Stimulated activated naive CD4-positive, alpha-beta T cell (primary cell): ENCODE measurements around the gene PIEZO2.
"Not testable (repeated sequence)": the region's sequence is repeated elsewhere in the genome, so short reads cannot be mapped to it uniquely, and the experiment has no call there.

ENCODE experiments used
- DNase-seq, 6 experiments: peaks; one replicate each; lab custom pipeline; 2025; lab: John Stamatoyannopoulos, UW

Gene PIEZO2

DNA sequence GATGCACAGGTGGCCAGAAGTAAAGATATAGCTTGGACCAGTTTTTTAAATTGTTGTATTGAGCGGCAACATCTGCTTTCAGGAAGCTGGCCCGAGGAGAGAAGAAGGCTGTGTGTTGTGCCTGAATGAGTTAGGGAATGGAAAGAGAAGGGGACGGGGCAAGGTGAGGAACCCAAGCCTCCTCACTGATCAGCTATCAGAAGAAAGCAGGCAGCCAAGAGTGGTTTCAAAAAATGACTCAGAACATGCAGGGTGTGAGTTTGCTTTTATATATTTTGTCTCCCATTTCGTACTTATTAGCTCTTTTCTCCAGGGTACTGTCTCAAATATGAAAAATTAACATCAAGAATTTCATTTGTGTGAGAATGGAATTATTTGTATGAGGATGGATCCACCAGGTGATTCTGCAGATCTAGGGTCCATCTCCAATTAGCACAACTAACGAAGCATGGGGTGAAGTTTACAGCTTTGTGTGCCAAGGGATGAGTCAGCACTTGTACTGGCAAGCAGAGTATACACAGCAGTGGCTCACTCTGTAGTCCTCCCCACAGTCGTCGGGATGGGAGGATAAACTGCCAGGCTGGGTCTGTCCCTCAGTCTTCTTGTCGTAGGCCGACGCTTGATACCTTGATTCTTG, 175.7 kb downstream of the PIEZO2 start:
- DNase-seq: no peak

DNA sequence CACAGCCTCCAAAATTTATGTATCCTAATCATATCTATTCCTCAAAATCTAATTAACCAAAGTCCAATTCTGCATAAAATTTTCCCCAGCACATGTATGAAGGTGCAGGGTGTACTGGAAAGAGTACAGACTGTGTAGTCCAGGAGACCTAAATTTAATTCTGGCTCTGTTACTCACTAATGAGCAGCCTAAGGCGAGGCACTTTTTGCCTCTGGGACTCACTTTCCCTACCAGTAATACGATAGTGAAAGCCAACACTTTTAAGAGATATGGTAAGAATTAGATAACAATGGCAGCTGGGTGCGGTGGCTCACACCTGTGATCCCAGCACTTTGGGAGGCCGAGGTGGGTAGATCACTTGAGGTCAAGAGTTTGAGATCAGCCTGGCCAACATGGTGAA, 177.7 kb downstream of the PIEZO2 start:
- DNase-seq: no peak

DNA sequence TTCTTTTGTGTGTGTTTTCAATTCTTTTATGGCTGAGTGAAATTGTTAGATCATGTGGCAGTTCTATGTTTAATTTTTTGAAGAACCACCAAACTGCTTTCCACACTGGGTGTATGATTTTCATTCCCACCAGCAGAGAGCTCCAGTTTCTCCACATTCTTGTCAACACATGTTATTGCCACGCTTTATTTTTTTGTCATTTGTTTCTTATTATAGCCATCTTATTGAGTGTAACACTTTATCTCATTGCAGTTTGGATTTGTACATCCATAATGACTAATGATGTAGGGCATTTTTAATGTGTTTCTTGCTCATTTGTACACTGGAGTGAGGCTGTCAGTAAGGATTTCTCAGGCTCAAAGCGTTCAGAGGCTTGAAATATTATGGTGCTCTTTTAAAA, 184.2 kb downstream of the PIEZO2 start:
- DNase-seq: no peak

DNA sequence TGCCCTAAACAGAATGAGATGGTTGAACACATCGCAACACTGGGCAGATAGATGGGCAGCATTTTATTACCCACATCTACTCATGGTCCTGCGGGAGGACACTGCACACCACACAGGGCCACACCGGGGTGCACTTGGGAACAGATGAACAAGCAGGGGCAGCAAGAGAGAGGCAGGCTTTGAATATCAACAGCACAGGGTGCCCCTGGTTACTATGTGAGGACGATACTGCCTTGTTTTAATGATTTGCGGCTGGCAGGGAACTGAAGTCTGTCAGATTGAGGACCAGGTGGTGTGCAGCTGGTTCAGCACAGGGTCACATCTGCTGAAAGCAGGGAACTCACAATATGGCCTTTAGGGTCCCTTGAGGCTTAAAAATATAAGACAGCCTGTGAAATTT, 195.7 kb downstream of the PIEZO2 start:
- DNase-seq: no peak

DNA sequence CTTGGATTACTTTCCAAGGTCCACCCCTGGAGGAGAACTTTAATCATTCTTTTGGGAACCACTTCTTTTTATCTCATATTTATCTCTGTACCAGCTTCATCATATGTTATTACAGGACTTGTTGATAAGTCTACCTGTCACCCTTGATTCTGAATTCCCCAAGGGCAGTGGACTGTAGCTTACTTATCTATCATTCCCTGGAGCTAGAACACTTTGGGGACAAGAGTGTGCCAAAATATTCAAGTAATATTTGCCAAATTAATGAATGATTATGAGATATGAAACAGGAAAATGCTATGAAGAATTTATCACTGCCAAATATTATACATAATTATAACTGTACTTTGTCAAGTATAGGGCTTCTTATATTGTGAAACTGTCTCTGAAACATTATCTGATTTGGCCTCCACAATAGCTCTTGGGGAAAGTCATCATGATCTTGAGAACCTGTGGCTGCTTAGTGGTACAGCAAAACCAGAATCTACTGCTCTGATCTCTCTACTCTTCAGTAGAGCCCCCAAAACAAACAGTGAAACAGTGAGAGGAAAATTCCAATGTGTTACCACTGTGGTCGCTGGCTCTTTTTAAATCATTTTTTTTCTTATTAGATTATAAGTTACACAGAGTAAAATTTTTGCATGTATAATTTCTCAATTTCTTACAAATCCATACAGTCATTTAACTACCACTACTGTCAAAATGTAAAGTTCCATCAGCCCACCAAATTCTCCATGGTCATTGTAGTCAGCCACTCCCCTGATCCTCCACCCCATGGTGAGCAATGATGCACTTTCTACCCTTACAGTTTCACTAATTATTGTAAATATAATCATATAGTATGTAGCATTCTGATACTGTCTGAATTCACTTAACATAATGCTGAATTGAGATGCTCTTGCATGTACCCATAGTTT, 197.5 kb downstream of the PIEZO2 start:
- DNase-seq: no peak

DNA sequence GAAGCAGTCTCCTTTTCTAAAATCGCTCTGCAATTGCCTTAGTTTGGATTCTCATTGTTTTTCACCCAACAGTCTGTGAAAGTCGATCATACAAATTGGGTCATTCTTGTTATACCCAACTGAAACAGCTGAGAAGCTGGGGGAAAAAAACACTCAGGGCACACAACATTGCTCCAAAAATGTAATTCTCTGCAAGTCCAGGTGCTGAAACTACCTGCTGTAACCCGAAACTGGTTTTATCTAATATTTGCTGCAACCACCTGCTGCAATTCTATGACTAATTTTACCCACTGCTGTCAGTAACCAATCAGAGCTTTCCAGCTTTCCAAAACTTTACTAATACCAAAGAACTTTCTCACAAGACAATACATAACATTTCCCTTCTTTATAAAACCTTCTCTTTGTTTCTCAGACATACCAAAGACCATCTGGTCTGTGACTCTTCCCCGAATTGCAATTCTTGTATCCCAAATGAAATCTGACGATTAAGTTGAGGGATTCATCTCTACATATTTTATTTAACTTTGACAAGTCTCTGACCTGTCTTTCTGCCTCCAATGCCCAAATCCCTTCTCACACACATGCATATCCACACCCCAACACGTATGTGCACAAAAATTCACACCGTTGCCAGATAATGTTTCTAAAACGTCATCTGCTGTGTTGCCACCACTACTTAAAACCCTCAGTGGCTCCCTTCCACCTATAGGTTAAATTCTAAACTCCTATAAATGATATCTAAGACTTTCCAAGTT, 198.3 kb downstream of the PIEZO2 start:
- no peak for DNase-seq

DNA sequence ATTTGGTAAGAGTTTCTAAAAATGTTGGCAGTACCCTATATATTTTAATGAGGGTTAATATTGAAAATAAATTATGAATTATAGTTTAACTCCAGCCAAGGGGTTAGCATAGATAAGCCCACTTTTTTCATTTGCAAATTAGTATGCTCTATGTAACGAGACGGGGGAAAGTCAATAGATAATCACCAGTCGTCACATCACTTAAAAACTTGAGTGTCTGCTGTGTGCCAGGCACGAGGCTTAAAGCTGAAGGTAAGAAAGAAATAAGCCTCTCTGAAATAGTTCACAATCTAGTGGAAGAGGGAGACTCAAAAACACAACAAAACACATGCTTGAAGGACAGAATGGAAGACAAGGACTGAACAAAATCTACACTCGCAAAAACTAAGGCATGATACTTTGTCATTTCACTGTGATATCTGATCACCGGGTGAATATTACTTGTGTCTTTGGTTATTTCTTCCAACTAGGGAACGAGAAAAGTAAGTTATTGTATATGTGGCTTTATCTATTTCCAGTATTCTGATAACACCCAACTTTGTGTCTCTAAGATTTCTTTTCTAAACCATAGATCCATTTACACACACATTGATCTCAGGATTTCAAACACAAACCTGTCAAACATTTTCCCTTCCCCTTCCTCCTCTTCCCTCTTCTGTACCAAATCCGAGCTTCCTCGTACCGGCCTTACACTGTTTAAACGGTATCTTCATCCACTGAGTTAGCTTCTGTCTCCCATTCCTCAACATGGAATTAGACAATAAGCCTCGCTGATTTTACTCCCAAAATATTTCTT, 199.1 kb downstream of the PIEZO2 start:
- no peak for DNase-seq

DNA sequence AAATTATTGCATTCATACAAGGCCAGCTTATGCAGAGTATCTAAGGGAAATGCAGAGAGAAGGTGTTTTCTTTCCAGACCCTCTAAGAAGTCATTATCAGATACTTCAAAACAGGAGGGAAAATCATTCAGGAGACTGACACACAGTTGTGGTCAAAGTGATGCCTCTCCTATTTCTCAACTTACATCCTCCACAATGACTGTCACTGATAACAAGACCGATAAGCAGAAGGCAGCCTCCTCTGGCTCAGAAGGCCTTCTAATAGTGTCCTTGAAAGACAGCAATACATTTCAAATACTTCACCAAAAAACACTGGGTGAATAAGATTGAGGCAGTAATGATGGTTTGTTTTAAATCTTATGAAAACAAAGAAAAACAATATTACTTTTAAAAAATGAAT, 199.7 kb downstream of the PIEZO2 start:
- no peak for DNase-seq

DNA sequence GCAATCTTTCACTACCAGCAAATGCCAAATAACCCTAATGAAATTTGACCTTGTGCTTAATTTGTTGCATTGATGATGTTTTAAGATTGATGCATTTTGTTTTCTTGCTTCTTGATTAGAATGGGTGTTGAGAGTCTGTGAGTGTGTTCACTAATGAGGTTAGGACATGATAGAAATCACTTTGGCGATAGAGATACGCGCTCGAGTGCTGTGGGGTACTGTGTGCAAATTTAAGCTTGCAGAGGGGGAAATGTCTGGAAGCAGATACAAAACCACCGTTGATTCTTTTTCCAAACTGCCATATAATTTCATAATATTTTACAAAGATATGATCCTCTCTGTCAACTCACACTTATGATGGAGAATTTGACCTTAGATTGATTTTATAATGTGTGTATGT, 200.9 kb downstream of the PIEZO2 start:
- no peak for DNase-seq

DNA sequence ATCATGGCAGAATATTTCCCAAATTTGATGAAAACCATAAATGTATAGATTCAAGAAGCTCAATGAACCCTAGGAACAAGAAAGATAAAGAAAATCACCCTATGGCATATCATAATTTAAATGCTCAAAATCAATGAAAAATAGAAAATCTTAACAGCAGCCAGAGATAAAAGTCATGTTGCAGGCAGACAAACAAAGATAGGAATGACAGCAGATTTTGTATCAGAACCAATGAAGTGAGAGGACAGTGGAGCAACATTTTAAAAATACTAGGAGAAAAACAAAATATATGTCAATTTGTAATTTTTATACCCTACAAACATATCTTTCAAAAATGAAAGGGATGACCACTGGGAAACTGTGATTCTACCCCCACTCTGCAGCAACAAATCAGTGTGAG, 203.3 kb downstream of the PIEZO2 start:
- DNase-seq: no peak

DNA sequence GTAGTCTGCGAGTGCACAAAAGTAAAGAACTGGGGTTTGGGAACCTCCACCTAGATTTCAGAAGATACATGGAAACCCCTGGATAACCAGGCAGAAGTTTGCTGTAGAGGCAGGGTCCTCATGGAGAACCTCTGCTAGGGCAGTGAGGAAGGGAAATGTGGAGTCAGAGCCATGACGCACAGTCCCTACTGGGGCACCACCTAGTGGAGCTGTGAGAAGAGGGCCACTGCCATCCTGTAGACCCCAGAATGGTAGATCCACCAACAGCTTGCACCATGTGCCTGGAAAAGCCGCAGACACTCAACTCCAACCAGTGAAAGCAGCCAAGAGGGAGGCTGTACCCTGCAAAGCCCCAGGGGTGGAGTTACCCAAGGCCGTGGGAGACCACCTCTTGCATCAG, 206.4 kb downstream of the PIEZO2 start:
- no peak for DNase-seq

DNA sequence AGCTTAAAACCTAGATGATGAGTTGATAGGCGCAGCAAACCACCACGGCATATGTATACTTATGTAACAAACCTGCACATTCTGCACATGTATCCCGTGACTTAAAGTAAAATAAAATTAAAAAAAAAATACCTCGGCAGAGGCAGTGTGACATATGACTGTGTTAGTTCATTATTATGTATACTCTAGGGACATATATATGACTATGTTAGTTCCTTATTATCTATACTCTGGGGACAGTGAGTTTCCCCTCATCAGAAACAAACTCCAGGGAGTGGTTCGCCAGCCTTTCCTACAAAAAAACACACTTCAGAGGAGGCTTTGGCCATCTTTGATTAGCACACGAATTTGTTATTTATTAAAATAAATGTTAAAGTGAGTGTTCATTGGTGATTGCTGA, 209.5 kb downstream of the PIEZO2 start:
- no peak for DNase-seq

DNA sequence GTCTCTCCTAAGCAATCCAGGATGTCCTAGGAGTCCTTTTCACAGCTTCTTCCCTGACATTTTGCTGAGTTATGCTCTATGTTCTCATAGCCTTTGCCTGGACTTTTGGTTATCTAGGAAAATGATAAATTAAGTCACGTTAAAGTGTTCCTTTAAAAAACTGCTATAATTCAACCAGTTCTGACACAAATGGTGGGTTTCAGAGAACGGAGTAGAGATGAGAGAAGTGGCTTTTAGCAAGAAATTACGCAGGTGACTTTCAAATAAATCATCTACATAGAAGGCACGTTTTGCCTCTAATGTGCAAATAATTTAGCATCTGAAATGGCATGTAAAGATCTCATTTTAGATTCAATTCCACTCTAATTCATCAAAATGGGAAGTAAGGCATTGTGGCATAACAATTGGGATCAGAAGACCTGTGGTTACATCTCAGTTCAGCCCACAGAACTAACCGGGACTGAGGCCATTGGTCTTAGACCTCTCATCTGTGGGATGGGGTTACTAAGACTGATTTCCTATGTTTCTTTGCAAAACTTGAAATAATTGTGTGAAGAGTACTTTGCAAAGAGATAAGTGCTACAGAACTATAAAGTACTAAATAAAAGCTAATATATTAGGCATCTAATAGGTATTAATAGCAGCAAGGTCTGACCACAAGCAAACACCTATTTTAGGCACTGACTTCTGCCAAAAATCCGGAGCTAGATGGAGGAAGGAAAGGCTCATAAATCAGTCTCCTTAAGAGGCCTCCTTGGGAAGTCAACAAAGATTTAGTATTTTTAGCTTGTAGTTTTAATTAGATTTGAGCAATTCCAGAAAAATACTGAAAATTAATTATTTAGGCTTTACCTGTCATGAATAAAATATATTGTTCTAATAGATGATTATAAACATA, 211.4 kb downstream of the PIEZO2 start:
- no peak for DNase-seq

DNA sequence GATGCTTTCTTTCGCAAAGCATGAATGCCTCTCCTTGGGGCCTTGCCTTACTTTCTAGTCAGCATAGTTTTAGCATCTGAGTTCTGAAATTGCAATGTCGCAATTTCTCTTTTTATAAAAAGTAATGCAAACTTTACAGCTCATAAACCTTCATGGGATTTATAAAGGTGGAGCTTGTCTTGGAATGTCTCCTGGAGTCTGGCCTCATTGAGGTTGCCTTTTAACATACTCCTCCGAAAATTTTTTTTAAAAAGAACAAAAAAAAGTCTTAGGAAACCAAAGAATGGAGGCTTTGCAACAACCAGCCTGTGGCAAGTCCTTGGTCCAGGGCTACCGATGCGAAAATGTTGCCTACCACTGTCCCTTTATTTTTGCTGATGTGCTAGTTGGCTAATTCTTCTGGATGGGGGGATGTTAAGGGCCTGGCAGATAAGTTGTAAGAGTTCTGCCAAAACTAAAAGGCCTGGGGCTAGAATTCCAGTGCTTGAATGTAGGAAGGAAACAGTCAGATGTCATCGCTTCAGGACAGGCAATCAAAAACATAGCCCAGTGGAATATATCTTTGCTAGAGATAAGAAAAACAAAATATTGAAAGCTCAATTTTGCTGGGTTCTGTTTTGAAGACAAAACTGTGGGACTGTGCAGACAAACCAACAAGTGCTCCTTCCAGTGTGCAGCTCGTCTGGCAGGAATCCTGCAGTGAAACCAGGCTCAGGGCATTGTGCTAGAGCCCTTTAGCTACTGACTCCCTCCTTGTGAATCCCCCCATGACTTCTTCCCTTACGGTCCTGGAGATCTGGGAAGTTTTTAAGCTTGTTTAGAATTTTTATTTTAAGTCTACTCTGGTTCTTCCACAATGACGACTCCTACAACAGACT, 213.0 kb downstream of the PIEZO2 start:
- no peak for DNase-seq

DNA sequence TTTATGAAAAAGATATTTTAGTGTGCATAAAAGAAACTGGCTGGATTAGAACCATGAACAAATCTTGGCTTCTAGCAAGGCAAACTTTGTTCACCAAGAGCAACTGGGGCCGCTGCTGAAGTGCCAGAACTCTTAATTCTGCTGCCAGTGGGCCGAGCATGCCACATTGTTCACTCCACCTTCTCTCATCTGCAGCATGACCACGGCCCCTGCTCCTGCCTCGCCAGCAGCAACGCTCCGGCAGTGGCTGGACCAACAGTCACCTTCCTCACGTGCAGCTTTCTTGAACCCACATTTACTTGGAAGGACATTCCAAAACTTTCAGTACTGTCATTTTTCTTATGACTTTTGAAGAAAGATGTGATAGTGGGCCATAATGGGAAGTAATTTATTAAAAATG, 213.8 kb downstream of the PIEZO2 start:
- no peak for DNase-seq

DNA sequence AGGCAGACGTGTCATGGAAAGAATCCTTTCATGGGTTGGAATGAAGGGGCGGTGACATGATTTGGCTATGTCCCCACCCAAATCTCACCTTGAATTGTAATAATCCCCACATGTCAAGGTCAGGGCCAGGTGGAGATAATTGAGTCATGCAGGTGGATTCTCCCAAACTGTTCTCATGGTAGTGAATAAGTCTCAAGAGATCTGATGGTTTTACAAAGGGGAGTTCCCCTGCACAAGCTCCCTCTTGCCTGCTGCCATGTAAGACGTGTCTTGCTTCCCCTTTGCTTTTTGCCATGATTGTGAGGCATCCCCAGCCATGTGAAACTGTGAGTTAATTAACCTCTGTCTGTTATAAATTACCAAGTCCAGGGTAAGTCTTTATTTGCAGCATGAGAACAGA, 215.7 kb downstream of the PIEZO2 start:
- DNase-seq: not testable (repeated sequence)

DNA sequence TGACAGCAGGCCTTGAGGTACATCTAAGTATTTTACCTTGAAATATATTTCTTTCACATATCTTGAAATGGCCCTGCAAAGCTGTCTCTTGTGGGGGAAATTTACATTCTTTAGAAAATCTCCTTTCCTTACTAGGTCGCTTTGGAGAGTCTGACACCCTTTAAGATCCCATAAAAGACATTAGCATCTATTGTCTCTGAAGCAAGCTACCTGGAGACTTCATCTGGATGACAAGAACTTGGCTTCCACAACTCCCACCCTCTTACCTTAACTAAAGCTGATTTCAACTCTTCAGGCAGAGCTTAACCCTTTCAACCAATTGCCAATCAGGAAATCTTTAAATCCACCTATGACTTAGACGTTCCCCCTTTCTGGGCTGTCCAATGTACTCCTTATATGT, 219.3 kb downstream of the PIEZO2 start:
- DNase-seq: no peak

DNA sequence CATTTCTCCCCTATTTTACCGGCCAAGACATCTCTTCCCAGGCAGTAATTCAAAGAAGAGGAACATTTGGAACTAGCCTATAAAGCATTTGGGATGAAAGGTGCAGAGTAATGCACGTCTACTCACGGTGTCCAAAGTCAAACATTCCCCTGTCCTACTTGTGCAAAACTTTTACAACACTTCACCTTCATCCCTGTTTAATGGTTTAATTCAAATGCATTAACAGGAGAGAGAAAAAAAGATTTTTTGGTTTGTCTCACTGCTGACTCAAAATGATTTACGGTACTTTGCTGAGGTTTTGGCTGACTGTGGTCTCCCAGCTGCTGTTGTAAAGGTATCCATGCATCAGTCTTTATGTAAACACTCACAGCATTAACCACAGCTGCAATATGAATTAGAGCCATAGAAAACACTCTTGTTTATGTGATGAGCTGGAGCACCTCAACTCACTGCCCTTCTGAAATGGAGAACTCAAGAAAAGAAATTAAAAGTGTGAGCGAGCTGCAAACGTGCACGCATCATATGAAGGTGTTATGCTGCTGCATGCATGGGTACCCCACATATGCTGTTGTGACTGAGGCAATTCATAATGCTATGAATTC, 220.5 kb downstream of the PIEZO2 start:
- DNase-seq: no peak

DNA sequence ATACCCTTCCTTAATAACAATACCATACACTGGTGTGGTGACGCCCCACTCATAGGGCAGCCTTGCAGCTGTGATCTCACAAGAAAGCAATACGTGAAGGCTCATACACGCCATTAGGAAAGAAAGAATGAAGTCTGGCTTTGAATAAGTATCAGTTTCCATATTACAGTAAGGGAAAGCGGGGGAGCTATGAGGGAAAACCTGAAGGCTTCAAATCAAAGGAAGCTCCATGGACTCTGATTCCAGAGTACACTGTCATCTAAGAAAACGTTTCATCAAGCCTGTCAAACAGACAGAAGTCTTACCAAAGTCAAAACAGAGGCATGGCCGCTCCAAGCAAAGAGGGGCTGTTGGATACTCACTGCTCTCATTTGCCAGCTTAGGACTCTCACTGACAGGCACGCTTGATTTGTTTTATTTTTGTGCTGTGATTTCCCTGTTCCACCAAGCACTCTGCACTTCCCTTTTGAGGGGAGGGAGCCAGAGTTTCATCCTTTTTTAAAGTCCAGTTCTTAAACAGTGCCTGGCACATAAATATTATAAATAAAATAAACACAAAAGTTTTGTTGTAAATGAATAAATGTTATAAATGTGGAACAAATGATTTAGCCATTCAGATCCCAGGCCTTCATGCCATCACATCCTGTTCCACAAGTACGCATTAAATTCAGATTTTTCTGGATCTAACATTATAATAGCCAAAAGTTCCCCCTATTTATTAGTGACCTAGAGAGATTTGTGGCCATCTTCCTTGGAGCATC, 221.2 kb downstream of the PIEZO2 start:
- DNase-seq: no peak
